GM21619 (cell line): ENCODE results near the gene MED31.
"Not testable (repeated sequence)": the region's sequence is repeated elsewhere in the genome, so short reads cannot be mapped to it uniquely, and the experiment has no call there.

Experiments used
- ATAC-seq: cut with Tn5 transposase; IDR thresholded peaks from one replicate; pipeline ENCODE4 v1.9.1; 2021; ENCODE audit not compliant: unreplicated experiment

Gene MED31

DNA sequence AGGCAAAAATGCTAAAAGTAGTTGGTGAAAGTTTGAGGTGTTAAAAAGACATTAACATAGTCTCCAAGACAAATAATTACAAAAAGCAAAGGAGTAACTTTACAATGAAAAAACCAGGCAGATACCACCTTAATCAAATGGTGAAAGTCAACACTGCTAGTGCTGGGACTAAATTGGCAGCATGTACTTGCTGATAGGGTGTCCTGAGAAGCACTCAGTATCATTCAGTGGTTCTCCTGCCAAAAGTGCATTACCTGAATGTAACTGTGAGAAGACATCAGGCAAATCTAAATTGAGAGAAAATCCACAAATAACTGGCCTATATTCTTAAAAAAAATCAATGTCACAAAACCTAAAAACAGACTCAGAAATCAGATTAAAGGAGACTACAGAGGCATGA, 18.9 kb downstream of the MED31 start:
- ATAC-seq: no peak

DNA sequence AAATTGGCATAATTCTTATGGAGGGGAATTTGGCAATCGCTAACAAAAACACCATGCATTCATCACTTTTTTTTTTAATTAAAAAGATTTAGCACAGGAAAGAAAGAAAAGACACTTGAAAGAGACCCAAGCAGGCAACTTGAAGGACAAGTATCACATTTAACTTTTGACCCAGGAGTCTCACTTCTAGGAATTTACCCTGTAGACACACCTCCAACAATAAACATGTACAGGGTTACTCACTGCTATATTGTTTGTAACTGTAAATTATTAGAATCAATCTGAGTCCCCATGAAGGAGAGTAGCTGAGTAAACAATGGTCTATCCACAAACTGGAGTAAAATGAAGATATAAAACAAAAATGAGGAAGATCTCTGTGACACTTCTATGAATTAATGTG, 21.0 kb downstream of the MED31 start:
- ATAC-seq: no peak

DNA sequence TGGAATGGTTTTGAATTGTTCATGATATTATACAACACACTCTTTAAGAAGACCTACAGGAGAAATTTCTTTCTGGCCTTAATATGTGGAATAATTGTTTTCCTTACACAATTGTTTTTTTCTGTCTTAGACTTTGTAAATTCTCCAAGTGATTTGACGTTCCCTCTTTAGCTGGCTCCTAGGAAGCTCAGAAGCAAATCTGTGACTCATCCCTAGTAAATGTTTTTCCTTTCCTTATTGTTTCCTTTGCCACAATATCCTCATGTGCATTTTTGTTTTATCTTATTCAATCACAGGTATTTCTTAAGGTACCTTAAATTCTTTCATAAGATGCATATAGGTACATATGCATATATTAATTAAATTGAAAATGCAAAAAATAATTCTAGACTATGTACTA, 24.4 kb downstream of the MED31 start:
- no peak for ATAC-seq

DNA sequence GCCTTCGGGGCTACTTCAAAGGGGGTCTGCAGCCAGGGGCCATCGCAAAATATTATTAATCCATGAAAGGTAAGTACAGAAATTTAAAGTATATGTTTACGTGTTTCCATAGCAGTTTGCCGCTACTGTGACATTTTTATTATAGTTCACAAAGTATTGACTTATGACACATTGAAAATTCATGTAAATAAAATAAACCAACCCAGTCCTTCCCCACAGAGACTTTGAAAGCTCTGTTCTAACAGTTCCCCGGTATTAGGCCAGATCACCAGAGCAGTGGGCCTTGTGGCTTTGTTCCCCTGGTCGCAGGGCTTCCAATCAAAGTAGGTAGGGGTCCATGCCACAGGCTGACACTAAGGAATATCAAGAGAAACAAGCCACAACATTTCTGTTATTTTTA, 24.8 kb downstream of the MED31 start:
- no peak for ATAC-seq

DNA sequence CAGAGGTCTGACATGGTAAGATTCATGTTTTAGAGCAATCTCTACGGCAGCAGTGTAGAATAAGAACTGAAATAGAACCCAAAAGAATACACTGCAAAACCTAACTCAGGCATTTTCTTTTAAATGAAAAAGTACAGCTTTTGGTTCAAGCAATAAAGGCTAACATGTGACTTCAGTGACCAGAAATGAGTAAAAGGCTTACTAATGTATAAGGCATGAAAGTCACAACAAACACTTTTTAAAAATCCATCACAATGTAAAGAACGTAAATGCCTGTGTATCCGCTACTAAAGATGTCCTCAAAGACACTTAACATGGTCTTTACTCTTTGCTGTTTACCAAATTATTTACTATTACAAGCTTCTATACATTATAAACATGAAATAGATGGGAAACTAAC, 27.5 kb downstream of the MED31 start:
- ATAC-seq: no peak

DNA sequence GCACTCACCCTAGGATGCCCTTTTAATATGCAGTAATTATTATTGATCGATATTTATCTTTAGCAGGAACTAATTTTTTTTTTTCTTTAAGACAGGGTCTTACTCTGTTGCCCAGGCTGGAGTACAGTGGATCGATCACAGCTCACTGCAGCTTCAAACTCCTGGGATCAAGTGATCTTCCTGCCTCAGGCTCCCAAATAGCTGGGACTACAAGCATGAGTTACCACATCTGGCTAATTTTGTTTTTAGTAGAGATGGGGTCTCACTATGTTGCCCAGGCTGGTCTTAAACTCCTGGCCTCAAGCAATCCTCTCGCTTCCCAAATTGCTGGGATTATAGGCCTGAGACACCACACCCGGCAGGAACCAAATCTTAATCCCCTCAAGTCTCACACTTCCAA, 40.2 kb downstream of the MED31 start:
- no peak for ATAC-seq

DNA sequence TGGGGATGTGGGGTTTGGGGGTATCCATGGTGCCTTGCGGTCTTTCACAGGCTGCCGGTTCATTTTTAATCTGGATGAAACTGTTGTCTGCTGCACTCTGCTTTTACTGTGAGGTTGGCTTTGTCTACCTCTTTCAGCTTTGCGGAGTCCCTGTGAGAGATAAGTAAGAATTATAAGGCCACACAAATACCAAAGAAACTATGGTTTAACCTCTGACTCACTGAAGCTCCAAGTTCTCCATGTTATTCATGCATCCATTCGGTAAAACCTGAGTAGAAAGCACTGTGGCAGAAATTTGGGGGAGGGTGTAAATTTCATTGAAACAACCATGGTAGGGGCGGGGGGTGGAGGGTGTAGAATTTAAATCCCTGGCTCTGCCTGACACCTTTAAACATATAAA, 41.4 kb downstream of the MED31 start:
- no peak for ATAC-seq

DNA sequence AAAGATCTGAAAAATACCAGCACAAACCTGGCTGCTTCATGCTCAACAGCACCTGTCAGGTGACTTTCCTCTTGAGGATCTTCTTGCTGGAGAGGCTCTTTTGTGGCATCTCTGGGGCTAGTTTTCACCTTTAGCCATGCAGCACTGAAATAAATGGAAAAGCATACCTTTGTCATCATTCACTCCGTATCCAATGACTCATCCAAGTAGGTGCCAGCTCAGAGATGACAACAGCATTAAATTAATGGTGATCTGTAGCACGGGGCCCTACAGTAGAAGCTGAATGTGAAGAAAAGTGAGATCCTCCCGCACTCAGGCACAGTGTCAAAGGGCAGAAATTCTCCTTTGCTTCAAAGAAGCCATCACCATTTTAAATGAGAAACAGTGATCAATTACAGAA, 43.1 kb downstream of the MED31 start:
- no peak for ATAC-seq

DNA sequence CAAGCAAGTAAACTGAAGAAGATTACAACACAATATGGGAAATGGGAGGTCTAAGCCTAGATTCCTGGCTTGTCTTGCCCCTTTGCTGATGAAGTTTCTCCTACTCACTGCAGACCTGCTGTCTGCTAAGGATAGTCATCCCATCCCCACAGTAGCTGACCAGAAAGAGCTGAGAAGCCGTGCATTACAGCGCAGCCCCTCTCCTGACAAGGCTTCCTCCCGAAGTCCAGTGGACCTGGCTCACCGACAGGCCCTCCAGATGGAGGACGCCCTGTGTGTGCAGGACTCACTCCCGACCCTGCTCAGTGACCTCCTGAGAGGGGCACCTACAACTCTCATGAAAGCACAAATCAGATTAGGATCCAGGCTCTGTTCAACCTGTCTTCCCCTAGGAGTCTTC, 46.3 kb downstream of the MED31 start:
- no peak for ATAC-seq

DNA sequence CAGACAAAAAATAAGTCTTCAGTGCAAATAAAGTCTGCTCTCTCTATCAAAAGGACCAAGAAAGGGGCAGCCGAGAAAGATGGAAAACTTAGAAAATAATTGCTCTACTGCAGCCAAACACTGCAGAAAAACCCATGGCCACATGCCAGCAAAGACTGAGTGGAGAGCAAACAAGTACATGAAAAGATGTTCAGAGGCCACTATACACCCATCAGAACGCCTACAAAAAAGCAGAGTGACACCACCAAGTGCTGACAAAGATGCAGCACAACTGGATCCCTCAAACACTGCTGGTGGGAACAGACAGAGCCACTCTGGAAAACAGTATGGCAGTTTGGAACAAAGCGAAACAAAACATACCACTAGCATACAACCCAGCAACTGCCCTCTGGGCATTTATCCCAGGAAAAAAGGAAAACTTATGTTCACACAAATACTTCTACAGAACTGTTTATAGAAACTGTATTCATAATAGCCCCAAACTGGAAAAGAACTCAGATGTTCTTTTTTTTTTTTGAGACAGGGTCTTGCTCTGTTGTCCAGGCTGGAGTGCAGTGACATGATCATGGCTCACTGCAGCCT, 47.6 kb downstream of the MED31 start:
- no peak for ATAC-seq

DNA sequence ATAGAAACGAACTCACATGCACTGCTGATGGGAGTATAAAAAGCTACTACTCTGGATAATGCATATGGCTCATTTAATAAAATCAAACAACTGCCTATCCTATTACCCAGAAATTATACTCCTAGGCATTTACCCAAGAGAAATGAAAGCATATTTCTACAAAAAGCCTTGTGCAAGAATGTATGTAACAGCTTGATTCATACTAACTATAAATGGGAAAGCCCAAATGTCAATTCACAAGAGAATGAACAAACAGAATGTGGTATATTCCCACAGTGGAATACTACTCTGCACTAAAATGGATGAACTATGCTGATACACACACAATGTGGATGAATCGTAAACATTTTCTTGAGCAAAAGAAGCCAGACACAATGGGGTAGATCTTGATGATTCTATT, 49.3 kb downstream of the MED31 start:
- no peak for ATAC-seq

DNA sequence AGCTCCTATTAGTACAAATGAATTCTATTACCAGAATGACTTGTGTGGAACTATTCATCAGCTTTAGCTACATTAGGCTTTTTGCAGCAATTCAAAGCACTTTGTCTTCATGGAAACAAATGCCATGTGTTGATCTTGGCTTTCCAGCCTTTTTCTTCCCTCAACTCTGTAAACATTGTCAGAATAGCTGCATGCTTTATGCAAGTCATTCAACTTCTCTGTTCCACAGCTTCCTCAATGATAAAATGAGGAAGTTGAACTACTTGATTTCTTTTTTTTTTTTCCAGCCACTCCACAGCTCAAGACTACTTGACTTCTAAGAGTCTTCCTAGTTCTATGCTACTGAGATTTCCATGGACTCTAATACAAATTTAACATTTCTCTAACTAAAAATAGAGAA, 52.0 kb downstream of the MED31 start:
- no peak for ATAC-seq

DNA sequence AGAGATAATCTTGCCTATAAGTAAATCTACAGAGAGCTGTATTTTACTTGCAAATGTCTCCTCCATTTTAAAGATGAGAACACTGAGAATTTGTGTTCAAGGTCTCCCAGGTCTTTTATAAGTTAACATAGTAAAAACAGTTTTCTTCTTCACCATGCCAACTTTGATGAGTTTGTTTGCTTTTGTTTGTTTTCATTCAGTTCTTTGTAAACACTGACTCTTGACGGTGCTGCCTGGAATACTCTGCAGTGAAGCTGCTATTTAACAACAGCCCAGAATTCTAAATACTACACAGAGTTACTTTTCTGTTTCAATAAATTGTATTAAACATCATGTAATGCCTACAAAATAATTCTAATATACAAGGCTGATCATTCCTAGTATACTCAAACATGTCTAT, 53.7 kb downstream of the MED31 start:
- no peak for ATAC-seq

DNA sequence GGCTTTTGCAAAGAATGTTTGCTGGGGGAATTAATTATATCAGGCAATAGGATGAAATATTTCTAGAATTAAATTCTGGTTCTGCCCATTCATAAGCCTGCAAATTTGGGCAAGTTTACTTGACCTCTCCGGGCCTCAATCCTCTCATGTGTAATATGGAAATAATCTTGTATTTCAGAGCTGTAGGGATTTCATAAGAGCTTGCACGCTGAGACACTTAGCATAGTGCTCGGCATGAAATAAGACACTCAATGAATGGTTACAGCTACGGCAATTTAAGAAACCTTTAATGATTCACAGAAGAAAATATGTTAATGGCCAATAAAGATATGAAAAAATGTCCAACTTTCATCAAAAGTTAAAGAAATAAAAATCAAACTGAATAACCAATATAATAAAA, 54.5 kb downstream of the MED31 start:
- no peak for ATAC-seq

DNA sequence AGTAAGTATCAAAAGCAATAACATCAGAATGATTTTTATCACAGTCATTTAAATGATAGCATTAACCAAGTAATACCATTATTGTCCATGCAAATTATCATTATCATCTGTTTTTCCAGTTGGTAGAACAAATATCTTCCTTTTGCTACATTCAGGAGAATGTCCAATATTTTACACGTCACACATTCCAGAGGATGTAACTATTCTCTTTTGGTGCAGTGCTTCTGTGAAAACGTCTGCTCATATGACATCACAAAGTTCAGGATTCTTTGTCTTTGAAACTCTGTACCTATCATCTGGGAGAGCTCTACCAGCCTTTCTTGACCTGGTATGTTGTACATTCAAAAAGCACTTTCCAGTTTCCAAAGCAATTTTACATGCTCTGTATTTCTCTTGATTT, 54.9 kb downstream of the MED31 start:
- ATAC-seq: no peak

DNA sequence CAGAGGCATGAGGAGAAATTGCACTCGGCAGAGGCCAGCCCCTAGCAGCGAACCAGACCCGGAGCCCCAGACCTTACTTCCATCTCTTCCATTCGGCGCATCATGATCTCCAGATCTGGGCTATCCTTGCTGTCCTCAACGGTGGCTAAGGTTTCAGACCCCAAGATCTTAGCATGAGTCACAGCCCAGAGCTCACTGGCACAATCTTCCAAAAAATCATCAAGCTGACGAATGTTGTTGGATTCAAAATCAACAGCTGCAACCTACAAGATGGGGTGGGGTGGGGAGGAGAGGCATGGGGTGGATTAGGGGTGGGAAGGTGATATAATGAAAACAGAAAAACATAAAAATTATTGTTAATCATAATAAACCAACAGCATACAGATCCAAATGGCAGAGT, 55.3 kb downstream of the MED31 start:
- no peak for ATAC-seq

DNA sequence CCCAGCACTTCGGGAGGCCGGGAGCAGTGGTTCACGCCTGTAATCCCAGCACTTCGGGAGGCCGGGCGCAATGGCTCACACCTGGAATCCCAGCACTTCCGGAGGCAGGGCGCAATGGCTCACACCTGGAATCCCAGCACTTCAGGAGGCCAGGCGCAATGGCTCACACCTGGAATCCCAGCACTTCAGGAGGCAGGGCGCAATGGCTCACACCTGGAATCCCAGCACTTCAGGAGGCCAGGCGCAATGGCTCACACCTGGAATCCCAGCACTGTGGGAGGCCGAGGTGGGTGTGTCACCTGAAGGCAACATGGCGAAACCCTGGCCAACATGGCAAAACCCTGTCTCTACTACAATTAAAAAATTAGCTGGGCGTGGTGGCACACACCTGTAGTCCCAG, 58.0 kb downstream of the MED31 start:
- ATAC-seq: not testable (repeated sequence)
